CD4-positive, alpha-beta T cell treated with Interferon alpha-2 for 1 hour (primary cell): Measurements from ENCODE around the gene USP13.
"Not testable (repeated sequence)": the region's sequence is repeated elsewhere in the genome, so short reads cannot be mapped to it uniquely, and the experiment has no call there.

ENCODE experiments used
- DNase-seq, 2 donors: peaks; one replicate each; pipeline ENCODE4 v3.0.0-alpha.2; 2020 to 2022

The USP13 gene

GRCh38 chr3:179738998-179739397 is 86.2 kb downstream of the USP13 start:
- no peak for DNase-seq

GRCh38 chr3:179739816-179740594 is 87.2 kb downstream of the USP13 start:
- DNase-seq = no peak

- no peak for DNase-seq
Observed at GRCh38 chr3:179743913-179744312, 91.1 kb downstream of the USP13 start.

GRCh38 chr3:179744667-179745066 is 91.8 kb downstream of the USP13 start:
- no peak for DNase-seq

GRCh38 chr3:179745079-179745478 is 92.2 kb downstream of the USP13 start:
- DNase-seq = no peak

- DNase-seq = no peak
Observed at GRCh38 chr3:179745716-179746115, 92.9 kb downstream of the USP13 start.

- peak in 1 of 2 donors; percentile 4 for DNase-seq
Observed at GRCh38 chr3:179750720-179751328, 98.0 kb downstream of the USP13 start.

- no peak for DNase-seq
Observed at GRCh38 chr3:179760944-179761343, 108.1 kb downstream of the USP13 start.

- DNase-seq = no peak
Observed at GRCh38 chr3:179765396-179765795, 112.6 kb downstream of the USP13 start.

GRCh38 chr3:179766416-179767133 is 113.7 kb downstream of the USP13 start:
- DNase-seq = no peak

GRCh38 chr3:179768080-179768479 is 115.2 kb downstream of the USP13 start:
- DNase-seq = no peak

GRCh38 chr3:179769411-179770247 is 116.8 kb downstream of the USP13 start:
- no peak for DNase-seq

GRCh38 chr3:179771797-179772196 is 119.0 kb downstream of the USP13 start:
- no peak for DNase-seq

- no peak for DNase-seq
Observed at GRCh38 chr3:179772297-179772696, 119.5 kb downstream of the USP13 start.

- no peak for DNase-seq
Observed at GRCh38 chr3:179775416-179776122, 122.7 kb downstream of the USP13 start.

- DNase-seq = not testable (repeated sequence)
Observed at GRCh38 chr3:179782841-179783240, 130.0 kb downstream of the USP13 start.

GRCh38 chr3:179788996-179789395 is 136.2 kb downstream of the USP13 start:
- no peak for DNase-seq

GRCh38 chr3:179791793-179792192 is 139.0 kb downstream of the USP13 start:
- DNase-seq = no peak

GRCh38 chr3:179794355-179794754 is 141.5 kb downstream of the USP13 start:
- DNase-seq = no peak

- DNase-seq = no peak
Observed at GRCh38 chr3:179796421-179796820, 143.6 kb downstream of the USP13 start.

GRCh38 chr3:179797192-179797591 is 144.4 kb downstream of the USP13 start:
- no peak for DNase-seq

- DNase-seq = no peak
Observed at GRCh38 chr3:179801263-179801662, 148.4 kb downstream of the USP13 start.
